ENCODE data around the gene GABARAP.
A peak's percentile ranks its signal among the peaks of the same experiment; 100 is the strongest.

Gene GABARAP

GRCh38 chr17:7222093-7222971 lies 19.9 kb downstream of the GABARAP start:
- no peak for DNase-seq (ENCODE audit: low spot score)

GRCh38 chr17:7221278-7222092 lies 20.8 kb downstream of the GABARAP start:
- DNase-seq (ENCODE audit: low spot score), result no peak

- DNase-seq (ENCODE audit: low spot score), result peak; percentile 65
Observed at GRCh38 chr17:7220593-7221277, 21.5 kb downstream of the GABARAP start.

GRCh38 chr17:7219812-7220592 lies 22.2 kb downstream of the GABARAP start, which contains the start of the genes ACADVL and DLG4:
Gene ACADVL (plus strand): TSS chr17:7219938. CDS start chr17:7219985, 47 bp downstream.
Gene DLG4 (minus strand): TSS chr17:7219836.
- DNase-seq (ENCODE audit: low spot score), result peak; percentile 73

- no peak for DNase-seq (ENCODE audit: low spot score)
Observed at GRCh38 chr17:7219229-7219811, 22.9 kb downstream of the GABARAP start.

GRCh38 chr17:7218758-7219157 lies 23.5 kb downstream of the GABARAP start:
- no peak for DNase-seq (ENCODE audit: low spot score)

- DNase-seq (ENCODE audit: low spot score), result no peak
Observed at GRCh38 chr17:7218166-7218565, 24.1 kb downstream of the GABARAP start.

GRCh38 chr17:7217113-7217987 lies 24.9 kb downstream of the GABARAP start:
- DNase-seq (ENCODE audit: low spot score), result peak; percentile 51

GRCh38 chr17:7216242-7217112 lies 25.8 kb downstream of the GABARAP start:
- DNase-seq (ENCODE audit: low spot score), result no peak

GRCh38 chr17:7215652-7216180 lies 26.5 kb downstream of the GABARAP start:
- no peak for DNase-seq (ENCODE audit: low spot score)

GRCh38 chr17:7215136-7215638 lies 27.1 kb downstream of the GABARAP start:
- no peak for DNase-seq (ENCODE audit: low spot score)

- DNase-seq (ENCODE audit: low spot score), result peak; percentile 97
Observed at GRCh38 chr17:7214300-7215135, 27.7 kb downstream of the GABARAP start.

- DNase-seq (ENCODE audit: low spot score), result no peak
Observed at GRCh38 chr17:7213895-7214299, 28.4 kb downstream of the GABARAP start.

- DNase-seq (ENCODE audit: low spot score), result no peak
Observed at GRCh38 chr17:7211491-7212273, 30.6 kb downstream of the GABARAP start.

- no peak for DNase-seq (ENCODE audit: low spot score)
Observed at GRCh38 chr17:7208754-7209460, 33.3 kb downstream of the GABARAP start.

GRCh38 chr17:7208027-7208571 lies 34.1 kb downstream of the GABARAP start:
- no peak for DNase-seq (ENCODE audit: low spot score)

All from germinal center (tissue), 1 donor.